Activated CD8-positive, alpha-beta T cell treated with anti-CD3 and anti-CD28 coated beads for 36 hours (primary cell): ENCODE data around the gene LIN7A. TPM values are rescaled to one million over a fixed set of nuclear protein-coding genes. Genes with fewer than 3 reads are reported as not detected.
"Not testable (repeated sequence)": the region's sequence is repeated elsewhere in the genome, so short reads cannot be mapped to it uniquely, and the experiment has no call there.

Experiments
- ATAC-seq: fragments of 200-7000 bp; cut with Tn5 transposase; one replicate; pipeline ENCODE4 v1.10.0; 2021; ENCODE audit warnings: mild to moderate bottlenecking, moderate library complexity
- CTCF ChIA-PET: fragments of 350-600 bp; sonication (Branson Sonifier 250); formaldehyde crosslinking; loops from one replicate; lab custom pipeline; 2021; ENCODE audit warnings: antibody characterized with exemption; lab: Charles Lee
- POLR2A ChIA-PET: fragments of 350-600 bp; sonication (Branson Sonifier 250); formaldehyde crosslinking; loops from one replicate; lab custom pipeline; 2021; ENCODE audit warnings: antibody characterized with exemption; lab: Charles Lee
- DNase-seq: peaks from one replicate; pipeline ENCODE4 v3.0.0-alpha.2; 2020
- H3K27ac Mint-ChIP-seq: one replicate; pipeline ENCODE4 v1.8.0; 2021; ENCODE audit warnings: mild to moderate bottlenecking, mixed read lengths
- H3K27me3 Mint-ChIP-seq: one replicate; pipeline ENCODE4 v1.8.0; 2021; ENCODE audit warnings: mixed read lengths
- H3K36me3 Mint-ChIP-seq: one replicate; pipeline ENCODE4 v1.8.0; 2021; ENCODE audit warnings: low read depth, mixed read lengths
- H3K4me1 Mint-ChIP-seq: one replicate; pipeline ENCODE4 v1.8.0; 2021; ENCODE audit warnings: low read depth, mixed read lengths
- H3K4me3 Mint-ChIP-seq: one replicate; pipeline ENCODE4 v1.8.0; 2021; ENCODE audit warnings: mild to moderate bottlenecking, moderate library complexity, mixed read lengths
- H3K9me3 Mint-ChIP-seq: one replicate; pipeline ENCODE4 v1.8.0; 2021; ENCODE audit warnings: mixed read lengths
- CTCF ChIP-seq: fragments of 200-600 bp; IDR thresholded peaks from one replicate; pipeline ENCODE4 v1.8.0; 2022; ENCODE audit warnings: antibody characterized with exemption, mild to moderate bottlenecking
- intact Hi-C: fragments of 100-400 bp; cut with micrococcal nuclease; formaldehyde crosslinking; loops from one replicate; pipeline ENCODE4 v1.10.0; 2022
- total RNA-seq, 2 experiments: library from RNA; stranded (reverse); gene quantifications; one replicate each; pipeline ENCODE4 v1.2.3, GENCODE V29; 2021

Gene LIN7A
- total RNA-seq, 2 experiments from 2014 or later = not detected

GRCh38 chr12:80802652-80803400, 134.9 kb downstream of the LIN7A start:
- Mint-ChIP-seq H3K36me3 (no peaks in the 10 kb centered on the region), H3K27me3 (no peaks in the 10 kb centered on the region), H3K9me3 (peaks cover 4% of the 10 kb centered on the region)

GRCh38 chr12:80798281-80798680, 139.5 kb downstream of the LIN7A start:
- H3K9me3 Mint-ChIP-seq = peaks cover 4% of the 10 kb centered on the region
- H3K4me1 Mint-ChIP-seq = no peaks in the 10 kb centered on the region
- no peak overlapping the region for H3K27ac Mint-ChIP-seq
- CTCF ChIA-PET = no interaction called here
- intact Hi-C loops = no loop called here
- H3K4me3 Mint-ChIP-seq = no peak overlapping the region
- POLR2A ChIA-PET = no interaction called here
- TF ChIP-seq CTCF = no peak
- no peaks in the 10 kb centered on the region for H3K36me3 Mint-ChIP-seq
- DNase-seq (no peak), ATAC-seq (no peak)
- no peaks in the 10 kb centered on the region for H3K27me3 Mint-ChIP-seq

More at GRCh38 chr12:80802652-80803400, 134.9 kb downstream of the LIN7A start:
- Mint-ChIP-seq H3K4me3 (no peak overlapping the region), H3K27ac (no peak overlapping the region), H3K4me1 (no peaks in the 10 kb centered on the region)
- TF ChIP-seq CTCF = no peak
- DNase-seq = no peak
- no peak for ATAC-seq
- ChIA-PET CTCF (no interaction called here), POLR2A (no interaction called here)
- intact Hi-C loops = no loop called here

GRCh38 chr12:80794551-80794950, 143.2 kb downstream of the LIN7A start:
- H3K36me3 Mint-ChIP-seq = no peaks in the 10 kb centered on the region
- ATAC-seq (no peak), DNase-seq (no peak)
- CTCF ChIA-PET = no interaction called here
- H3K27ac Mint-ChIP-seq = no peak overlapping the region
- TF ChIP-seq CTCF = no peak
- peaks cover 2% of the 10 kb centered on the region for H3K9me3 Mint-ChIP-seq
- H3K4me1 Mint-ChIP-seq = no peaks in the 10 kb centered on the region
- H3K27me3 Mint-ChIP-seq = no peaks in the 10 kb centered on the region
- POLR2A ChIA-PET = no interaction called here
- H3K4me3 Mint-ChIP-seq = no peak overlapping the region
- intact Hi-C loops = no loop called here

DNA sequence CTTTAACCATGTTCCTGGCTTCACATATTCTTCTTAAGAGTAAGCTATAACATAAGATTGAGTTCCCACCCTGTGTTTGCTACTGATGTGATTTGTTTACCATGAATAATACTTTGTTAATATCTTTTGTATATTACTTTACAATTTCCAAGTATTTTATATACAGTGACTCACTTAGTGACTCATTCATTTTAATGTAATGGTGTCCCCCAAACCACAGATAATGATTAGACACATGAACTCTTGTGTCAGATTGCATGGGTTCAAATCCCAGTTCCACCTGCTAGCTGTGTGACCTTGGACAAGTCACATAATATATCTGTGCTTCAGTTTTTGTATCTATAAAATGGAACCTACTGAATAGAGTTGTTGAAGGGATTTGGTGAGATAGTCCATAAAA, 144.9 kb downstream of the LIN7A start:
- ChIA-PET POLR2A (no interaction called here), CTCF (no interaction called here)
- no peaks in the 10 kb centered on the region for H3K4me1 Mint-ChIP-seq
- DNase-seq = no peak
- ATAC-seq = no peak
- H3K4me3 Mint-ChIP-seq = no peak overlapping the region
- intact Hi-C loops = no loop called here
- no peak for TF ChIP-seq CTCF
- no peaks in the 10 kb centered on the region for H3K36me3 Mint-ChIP-seq
- H3K9me3 Mint-ChIP-seq = no peaks in the 10 kb centered on the region
- H3K27me3 Mint-ChIP-seq = no peaks in the 10 kb centered on the region
- H3K27ac Mint-ChIP-seq = no peak overlapping the region

DNA sequence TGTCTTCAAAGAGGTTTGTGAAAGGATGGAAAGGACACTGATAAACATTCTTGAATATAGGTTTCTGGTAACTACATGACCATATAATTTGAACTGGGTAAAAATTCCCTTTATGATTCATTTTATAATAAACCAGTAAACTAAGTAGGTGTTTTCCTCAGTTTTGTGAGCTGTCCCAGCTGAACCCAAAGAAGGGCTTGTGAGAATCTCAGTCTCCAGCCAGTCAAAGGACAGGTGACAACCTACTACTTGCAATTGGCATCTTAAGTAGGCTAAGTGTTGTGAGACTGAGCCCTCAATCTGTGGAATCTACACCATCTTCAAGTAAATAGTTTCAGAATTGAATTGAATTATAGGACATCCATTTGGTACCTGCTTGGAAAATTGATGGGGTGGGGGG, 145.9 kb downstream of the LIN7A start:
- ATAC-seq (no peak), DNase-seq (no peak)
- H3K27ac Mint-ChIP-seq = no peak overlapping the region
- no peak for TF ChIP-seq CTCF
- no peak overlapping the region for H3K4me3 Mint-ChIP-seq
- no peaks in the 10 kb centered on the region for H3K36me3 Mint-ChIP-seq
- CTCF ChIA-PET = no interaction called here
- H3K9me3 Mint-ChIP-seq = peaks cover 3% of the 10 kb centered on the region
- intact Hi-C loops = no loop called here
- H3K27me3 Mint-ChIP-seq = no peaks in the 10 kb centered on the region
- POLR2A ChIA-PET = no interaction called here
- H3K4me1 Mint-ChIP-seq = no peaks in the 10 kb centered on the region

DNA sequence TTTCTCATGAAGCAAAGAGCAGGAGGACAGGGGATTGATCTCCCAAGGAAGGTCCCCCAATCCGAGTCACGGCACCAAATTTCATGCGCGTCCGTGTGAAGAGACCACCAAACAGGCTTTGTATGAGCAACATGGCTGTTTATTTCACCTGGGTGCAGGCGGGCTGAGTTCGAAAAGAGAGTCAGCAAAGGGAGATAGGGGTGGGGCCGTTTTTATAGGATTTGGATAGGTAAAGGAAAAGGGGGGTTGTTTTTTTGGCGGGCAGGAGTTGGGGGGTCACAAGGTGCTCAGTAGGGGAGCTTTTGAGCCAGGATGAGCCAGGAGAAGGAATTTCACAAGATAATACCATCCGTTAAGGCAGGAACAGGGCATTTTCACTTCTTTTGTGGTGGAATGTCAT, 149.3 kb downstream of the LIN7A start:
- DNase-seq, H3K27me3 Mint-ChIP-seq, ATAC-seq, H3K4me3 Mint-ChIP-seq, H3K9me3 Mint-ChIP-seq, H3K36me3 Mint-ChIP-seq, H3K27ac Mint-ChIP-seq, intact Hi-C loops, CTCF ChIA-PET, H3K4me1 Mint-ChIP-seq, POLR2A ChIA-PET: not testable (repeated sequence)

GRCh38 chr12:80782963-80783470, 154.7 kb downstream of the LIN7A start:
- H3K4me3 Mint-ChIP-seq, H3K4me1 Mint-ChIP-seq, ATAC-seq, H3K36me3 Mint-ChIP-seq, DNase-seq, H3K27me3 Mint-ChIP-seq, H3K9me3 Mint-ChIP-seq, POLR2A ChIA-PET, CTCF ChIA-PET, intact Hi-C loops, H3K27ac Mint-ChIP-seq: not testable (repeated sequence)
